Activated CD4-positive, alpha-beta memory T cell treated with anti-CD3 and anti-CD28 coated beads for 36 hours (primary cell): ENCODE results near the gene CD300A. TPM values are rescaled to one million over a fixed set of nuclear protein-coding genes. Genes with fewer than 3 reads are reported as not detected.

Experiments used
- CTCF ChIA-PET: fragments of 350-600 bp; sonication (Branson Sonifier 250); formaldehyde crosslinking; loops from one replicate; lab custom pipeline; 2021; ENCODE audit warnings: antibody characterized with exemption, inconsistent platforms; lab: Charles Lee
- POLR2A ChIA-PET: fragments of 350-600 bp; sonication (Branson Sonifier 250); formaldehyde crosslinking; loops from one replicate; lab custom pipeline; 2021; ENCODE audit warnings: antibody characterized with exemption; lab: Charles Lee
- DNase-seq: peaks from one replicate; pipeline ENCODE4 v3.0.0-alpha.2; 2020
- H3K27ac Mint-ChIP-seq: one replicate; pipeline ENCODE4 v1.8.0; 2021; ENCODE audit warnings: mixed read lengths
- H3K27me3 Mint-ChIP-seq: one replicate; pipeline ENCODE4 v1.8.0; 2021; ENCODE audit warnings: mixed read lengths
- H3K36me3 Mint-ChIP-seq: one replicate; pipeline ENCODE4 v1.8.0; 2021; ENCODE audit warnings: mixed read lengths
- H3K4me1 Mint-ChIP-seq: one replicate; pipeline ENCODE4 v1.8.0; 2021; ENCODE audit warnings: low read depth, mixed read lengths
- H3K4me3 Mint-ChIP-seq: one replicate; pipeline ENCODE4 v1.8.0; 2021; ENCODE audit warnings: mild to moderate bottlenecking, mixed read lengths
- H3K9me3 Mint-ChIP-seq: one replicate; pipeline ENCODE4 v1.8.0; 2021; ENCODE audit warnings: mixed read lengths
- intact Hi-C: fragments of 100-400 bp; cut with micrococcal nuclease; formaldehyde crosslinking; loops from one replicate; pipeline ENCODE4 v1.15.1; 2023
- total RNA-seq, 2 experiments: library from RNA; stranded (reverse); gene quantifications; one replicate each; pipeline ENCODE4 v1.2.3, GENCODE V29; 2021

Gene CD300A
- total RNA-seq, 2 experiments from 2014 or later: 11.3 to 12.3 TPM

DNA sequence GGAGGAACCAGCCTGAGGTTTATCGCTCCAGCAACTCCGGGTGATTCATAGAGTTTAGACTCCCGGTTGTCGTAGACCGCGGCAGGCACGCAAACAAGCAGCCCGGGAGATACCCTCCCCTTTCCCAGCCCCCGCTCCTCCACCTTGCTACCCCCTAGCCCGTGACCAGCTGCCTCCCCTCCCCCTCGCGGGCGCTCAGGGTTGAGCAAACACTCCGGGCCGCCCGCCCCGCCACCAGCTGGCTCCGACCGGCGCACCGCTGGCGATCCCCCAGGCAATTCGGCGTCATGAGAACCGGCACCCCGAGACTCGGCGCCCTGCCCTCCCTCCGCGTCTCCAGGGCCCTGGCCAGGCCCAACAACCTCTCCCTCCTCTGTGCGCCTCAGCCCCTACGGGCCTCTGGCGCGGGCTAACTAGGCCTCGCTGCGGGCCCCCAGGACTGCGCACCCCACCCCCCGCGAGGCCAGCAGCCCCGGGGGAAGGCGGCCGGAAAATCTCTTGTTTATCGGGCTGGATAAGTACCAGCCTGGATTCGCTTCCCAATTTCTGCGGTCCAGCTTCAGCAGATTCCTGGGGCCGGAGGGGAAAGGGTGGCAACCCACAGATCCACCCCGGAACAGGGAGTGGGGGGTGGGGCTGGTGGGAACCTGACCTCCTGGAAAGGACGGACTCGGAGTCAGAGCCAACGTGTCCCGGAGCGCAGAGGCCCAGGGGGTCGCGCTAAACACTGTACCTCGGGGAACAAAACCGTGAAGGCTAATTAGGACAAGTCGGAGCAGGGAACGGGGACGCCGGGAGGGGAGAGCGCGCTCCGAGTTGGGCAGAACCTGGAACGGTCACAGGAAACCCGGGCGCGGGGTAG, 35.5 kb upstream of the CD300A start:
- ChIA-PET POLR2A (no interaction called here), CTCF (interaction anchor here (1.3 kb wide), 1 partner anchor 63 kb away, joined by 3 read pairs; the partner anchor contains the start of gene GPR142)
- Mint-ChIP-seq H3K27ac (no peak overlapping the region), H3K4me3 (peak overlapping the region; percentile 46), H3K9me3 (no peaks in the 10 kb centered on the region), H3K4me1 (peaks cover 12% of the 10 kb centered on the region), H3K27me3 (peaks cover 38% of the 10 kb centered on the region), H3K36me3 (no peaks in the 10 kb centered on the region)
- DNase-seq: peak; percentile 54
- intact Hi-C loops: loop anchor here (10.0 kb wide), 1 partner anchor 64 kb away; no protein-coding TSS in a partner anchor

DNA sequence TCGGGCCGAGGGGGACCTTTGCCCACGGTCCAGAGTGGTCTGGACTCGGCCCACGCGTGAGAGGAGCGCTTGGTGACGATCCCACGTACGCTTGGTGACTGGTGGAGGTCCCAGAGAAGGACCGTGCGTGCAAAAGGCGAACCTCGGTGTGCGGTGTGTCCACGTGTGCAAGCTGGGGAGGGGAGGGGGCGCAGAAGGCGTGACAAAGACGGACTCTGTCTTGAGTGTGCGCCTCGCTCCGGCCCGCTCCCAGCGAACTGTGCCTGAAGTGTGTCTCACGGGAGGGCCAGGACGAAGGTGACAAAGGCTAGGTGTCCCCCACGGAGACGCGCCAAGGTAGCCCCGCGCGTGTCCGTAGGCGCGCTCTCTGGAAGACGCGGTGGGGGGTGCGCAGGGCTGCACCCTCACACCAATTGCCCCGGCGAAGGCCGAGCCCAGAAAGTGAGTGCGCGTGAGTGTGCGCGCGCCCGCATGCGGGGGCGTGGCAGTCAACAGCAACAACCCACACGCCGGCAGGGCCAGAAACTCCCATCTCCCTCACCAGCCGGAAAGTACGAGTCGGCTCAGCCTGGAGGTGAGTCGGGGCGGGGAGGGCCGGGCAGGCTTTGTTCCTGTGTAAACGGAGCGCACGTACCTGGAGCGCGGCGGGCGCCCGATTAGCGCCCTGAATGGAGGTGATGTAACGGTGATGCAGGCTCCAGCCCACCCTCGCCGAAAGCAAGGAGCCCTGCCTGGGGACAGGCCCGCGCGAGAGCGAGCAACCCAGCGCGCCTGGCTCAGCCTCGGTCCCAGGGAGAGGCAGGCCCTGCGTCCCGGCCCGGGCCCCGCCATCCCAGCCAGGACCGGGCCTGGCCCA, 34.6 kb upstream of the CD300A start, which contains the start of gene GPRC5C:
Gene GPRC5C, plus strand, starts transcription at position 521 of the 856 bp plus-strand sequence. CDS start 7,689 bp downstream, outside the sequence.
- intact Hi-C loops: loop anchor here (10.0 kb wide), 1 partner anchor 63 kb away; no protein-coding TSS in a partner anchor
- H3K4me3 Mint-ChIP-seq: peak within 1 kb of the TSS; percentile 46
- CTCF ChIA-PET: interaction anchor here (1.3 kb wide), 1 partner anchor 64 kb away, joined by 3 read pairs; the partner anchor contains the start of gene GPR142

DNA sequence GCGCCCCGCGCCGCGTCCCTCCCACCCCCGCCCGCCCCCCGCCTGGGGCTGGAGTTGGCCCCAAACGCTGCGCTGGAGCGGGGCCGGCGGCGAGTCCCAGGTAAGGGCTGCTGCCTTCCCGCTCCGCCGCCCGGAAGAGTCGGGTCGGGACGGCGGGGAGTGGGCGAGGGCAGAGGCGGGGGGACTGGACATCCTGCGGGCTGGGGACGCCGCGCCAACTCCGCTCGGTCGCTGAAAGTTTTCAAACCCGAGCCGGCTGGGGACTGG, 34.1 kb upstream of the CD300A start:
- Mint-ChIP-seq H3K27me3 (peaks cover 42% of the 10 kb centered on the region), H3K36me3 (peaks cover 2% of the 10 kb centered on the region), H3K9me3 (peaks cover 6% of the 10 kb centered on the region), H3K4me1 (peaks cover 12% of the 10 kb centered on the region), H3K27ac (no peak overlapping the region), H3K4me3 (no peak overlapping the region)
- CTCF ChIA-PET: no interaction called here
- POLR2A ChIA-PET: no interaction called here
- no peak for DNase-seq
- intact Hi-C loops: loop anchor here (10.0 kb wide), 1 partner anchor 62 kb away; no protein-coding TSS in a partner anchor

More for the DNA sequence above, 34.6 kb upstream of the CD300A start, which contains the start of gene GPRC5C:
- POLR2A ChIA-PET: no interaction called here
- Mint-ChIP-seq H3K9me3 (peaks cover under 1% of the 10 kb centered on the region), H3K36me3 (no peaks in the 10 kb centered on the region), H3K27ac (no peak within 1 kb of the TSS), H3K27me3 (peaks cover 41% of the 10 kb centered on the region), H3K4me1 (peaks cover 12% of the 10 kb centered on the region)
- DNase-seq: peak; percentile 71

DNA sequence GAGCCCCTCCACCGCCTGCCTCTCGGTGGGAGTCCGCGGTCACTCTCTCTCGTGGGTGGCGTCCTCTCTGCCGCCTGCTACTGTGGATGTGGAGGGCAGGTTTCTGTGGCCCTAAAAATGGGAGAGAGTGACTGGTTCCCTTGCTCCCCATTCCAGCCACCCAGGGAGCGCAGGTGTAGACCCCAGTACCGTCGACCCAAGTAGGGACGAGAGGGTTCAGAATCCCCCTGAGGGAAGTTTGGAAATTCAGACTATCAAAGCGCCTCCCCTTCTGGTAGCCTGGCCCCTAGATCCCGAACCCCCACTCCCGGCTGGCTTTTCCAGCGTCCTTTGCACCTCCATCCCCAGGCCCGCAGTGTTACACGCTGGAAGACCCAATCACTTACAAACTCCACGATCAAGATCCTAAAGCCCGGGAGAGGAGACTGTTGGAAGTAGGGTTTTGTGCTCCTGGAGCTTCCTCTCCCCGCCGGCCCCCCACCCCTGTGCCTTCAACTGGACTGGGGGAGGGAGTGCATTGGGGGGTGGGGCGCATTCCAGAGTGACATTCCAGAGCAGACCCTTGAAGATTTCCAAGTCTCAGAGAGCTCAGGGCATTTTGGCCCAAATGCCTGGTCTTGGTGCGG, 33.6 kb upstream of the CD300A start:
- peaks cover 2% of the 10 kb centered on the region for H3K36me3 Mint-ChIP-seq
- intact Hi-C loops: loop anchor here (10.0 kb wide), 1 partner anchor 62 kb away; no protein-coding TSS in a partner anchor
- H3K27me3 Mint-ChIP-seq: peaks cover 42% of the 10 kb centered on the region
- no peak overlapping the region for H3K4me3 Mint-ChIP-seq
- H3K27ac Mint-ChIP-seq: no peak overlapping the region
- POLR2A ChIA-PET: no interaction called here
- CTCF ChIA-PET: no interaction called here
- DNase-seq: no peak
- H3K4me1 Mint-ChIP-seq: peaks cover 12% of the 10 kb centered on the region
- H3K9me3 Mint-ChIP-seq: peaks cover 11% of the 10 kb centered on the region

DNA sequence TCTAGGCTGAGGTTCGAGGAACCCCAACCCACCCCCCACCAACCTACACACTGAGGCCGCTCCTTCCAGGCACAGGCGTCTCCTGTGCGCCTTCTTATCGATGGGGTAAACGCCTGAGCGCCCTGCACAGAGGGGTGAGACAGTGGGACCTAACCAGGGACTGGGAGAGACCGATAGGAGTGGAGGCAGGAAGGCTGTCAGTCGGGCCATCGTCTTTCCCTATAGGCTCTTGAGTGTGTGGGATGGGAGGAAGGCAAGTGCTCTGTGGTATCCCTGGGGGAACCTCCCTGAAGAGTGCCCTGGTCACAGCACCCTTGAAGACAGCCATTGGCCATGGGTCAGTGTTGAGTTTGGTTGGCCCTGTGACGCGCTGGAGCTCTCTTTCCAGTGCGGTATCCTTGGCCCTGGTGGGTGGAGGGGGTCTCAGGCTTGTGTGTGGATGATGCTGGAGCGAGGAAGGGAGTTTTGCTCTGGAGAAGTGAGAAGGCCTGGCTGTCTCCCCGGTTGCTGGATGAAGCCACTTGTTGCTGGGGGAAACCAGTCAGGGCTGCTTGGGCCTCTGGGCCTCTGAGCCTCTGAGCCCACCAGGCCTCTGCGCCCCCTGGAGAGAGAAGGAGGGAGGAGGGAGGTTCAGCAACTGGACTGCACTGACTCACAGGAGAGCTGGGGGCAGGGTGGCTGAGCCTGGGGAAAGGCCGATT, 32.9 kb upstream of the CD300A start:
- ChIA-PET CTCF (no interaction called here), POLR2A (no interaction called here)
- Mint-ChIP-seq H3K9me3 (peaks cover 14% of the 10 kb centered on the region), H3K27ac (no peak overlapping the region), H3K4me1 (peaks cover 12% of the 10 kb centered on the region), H3K4me3 (no peak overlapping the region), H3K36me3 (peaks cover 2% of the 10 kb centered on the region), H3K27me3 (peaks cover 42% of the 10 kb centered on the region)
- DNase-seq: no peak
- intact Hi-C loops: loop anchor here (10.0 kb wide), 1 partner anchor 61 kb away; no protein-coding TSS in a partner anchor

DNA sequence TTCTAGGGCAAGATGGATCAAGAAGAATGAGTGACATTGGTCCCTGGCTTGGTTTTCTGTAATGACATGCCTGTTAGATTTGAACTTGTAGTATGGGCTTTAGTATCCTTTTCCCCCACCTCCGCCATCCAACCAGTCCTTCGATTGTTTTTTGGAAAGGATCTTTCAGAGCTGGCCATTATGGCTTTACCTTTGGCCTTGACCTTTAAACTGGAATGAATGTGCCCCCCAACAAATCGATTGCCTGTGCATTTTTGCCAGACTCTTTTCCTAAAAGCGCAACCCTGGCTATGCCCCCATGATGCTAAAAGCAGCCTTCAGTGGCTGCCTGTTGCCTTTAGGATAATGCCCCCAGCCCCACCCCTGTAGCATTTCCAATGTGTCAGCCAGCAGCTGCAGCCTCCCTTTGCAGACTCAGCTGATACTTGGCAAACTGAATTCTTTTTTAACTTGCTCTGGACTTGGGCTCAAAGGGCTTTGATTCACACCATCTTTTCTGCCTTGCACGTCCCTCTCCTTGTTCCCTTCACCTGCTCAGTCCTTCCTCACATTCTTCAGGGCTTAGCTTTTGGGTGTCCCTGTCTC, 30.6 kb upstream of the CD300A start:
- H3K36me3 Mint-ChIP-seq: peaks cover 5% of the 10 kb centered on the region

DNA sequence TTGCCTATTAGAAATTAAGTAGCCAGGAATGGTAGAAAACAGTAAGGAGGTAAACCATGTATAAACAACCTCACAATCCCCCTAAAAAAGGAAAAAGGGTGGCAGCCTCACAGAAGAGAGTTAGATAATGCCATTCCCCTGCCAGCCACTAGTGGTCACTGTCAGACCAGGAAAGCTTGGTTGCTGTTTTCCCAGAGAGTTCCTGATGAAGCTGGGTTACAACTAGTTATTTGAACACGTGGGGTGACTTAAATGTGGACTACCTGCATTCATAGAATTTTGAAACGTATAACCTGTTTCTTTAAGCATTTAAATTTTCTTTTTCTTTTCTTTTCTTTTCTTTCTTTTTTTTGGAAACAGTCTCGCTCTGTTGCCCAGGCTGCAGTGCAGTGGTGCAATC, 28.7 kb upstream of the CD300A start:
- Mint-ChIP-seq H3K36me3 (peaks cover 5% of the 10 kb centered on the region), H3K27me3 (peaks cover 25% of the 10 kb centered on the region), H3K4me1 (no peaks in the 10 kb centered on the region), H3K4me3 (no peak overlapping the region), H3K9me3 (peaks cover 25% of the 10 kb centered on the region), H3K27ac (no peak overlapping the region)
- CTCF ChIA-PET: interaction anchor here (1.0 to 4.5 kb wide), 17 partner anchors 9 to 299 kb away, joined by 3 to 39 read pairs (median 4); partner anchors contain the start of genes CD300LB, GPR142 and RAB37
- intact Hi-C loops: loop anchor here (10.0 kb wide), 1 partner anchor 57 kb away; no protein-coding TSS in a partner anchor
- DNase-seq: peak; percentile 37
- POLR2A ChIA-PET: no interaction called here

More for the DNA sequence above, 30.6 kb upstream of the CD300A start:
- peaks cover 36% of the 10 kb centered on the region for H3K27me3 Mint-ChIP-seq
- H3K4me3 Mint-ChIP-seq: no peak overlapping the region
- POLR2A ChIA-PET: no interaction called here
- H3K9me3 Mint-ChIP-seq: peaks cover 25% of the 10 kb centered on the region
- CTCF ChIA-PET: interaction anchor here (0.8 to 4.5 kb wide), 3 partner anchors 20 to 68 kb away, joined by 3 to 39 read pairs (median 10); partner anchors contain the start of gene GPR142
- H3K27ac Mint-ChIP-seq: no peak overlapping the region
- H3K4me1 Mint-ChIP-seq: peaks cover 8% of the 10 kb centered on the region
- intact Hi-C loops: loop anchor here (10.0 kb wide), 1 partner anchor 59 kb away; no protein-coding TSS in a partner anchor
- no peak for DNase-seq

DNA sequence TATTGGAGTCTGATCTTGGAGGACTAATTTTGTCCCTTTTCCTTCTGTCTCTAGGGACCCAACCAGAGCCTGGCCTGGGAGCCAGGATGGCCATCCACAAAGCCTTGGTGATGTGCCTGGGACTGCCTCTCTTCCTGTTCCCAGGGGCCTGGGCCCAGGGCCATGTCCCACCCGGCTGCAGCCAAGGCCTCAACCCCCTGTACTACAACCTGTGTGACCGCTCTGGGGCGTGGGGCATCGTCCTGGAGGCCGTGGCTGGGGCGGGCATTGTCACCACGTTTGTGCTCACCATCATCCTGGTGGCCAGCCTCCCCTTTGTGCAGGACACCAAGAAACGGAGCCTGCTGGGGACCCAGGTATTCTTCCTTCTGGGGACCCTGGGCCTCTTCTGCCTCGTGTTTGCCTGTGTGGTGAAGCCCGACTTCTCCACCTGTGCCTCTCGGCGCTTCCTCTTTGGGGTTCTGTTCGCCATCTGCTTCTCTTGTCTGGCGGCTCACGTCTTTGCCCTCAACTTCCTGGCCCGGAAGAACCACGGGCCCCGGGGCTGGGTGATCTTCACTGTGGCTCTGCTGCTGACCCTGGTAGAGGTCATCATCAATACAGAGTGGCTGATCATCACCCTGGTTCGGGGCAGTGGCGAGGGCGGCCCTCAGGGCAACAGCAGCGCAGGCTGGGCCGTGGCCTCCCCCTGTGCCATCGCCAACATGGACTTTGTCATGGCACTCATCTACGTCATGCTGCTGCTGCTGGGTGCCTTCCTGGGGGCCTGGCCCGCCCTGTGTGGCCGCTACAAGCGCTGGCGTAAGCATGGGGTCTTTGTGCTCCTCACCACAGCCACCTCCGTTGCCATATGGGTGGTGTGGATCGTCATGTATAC, 26.5 kb upstream of the CD300A start:
- DNase-seq: no peak
- H3K36me3 Mint-ChIP-seq: peaks cover 5% of the 10 kb centered on the region
- no peak overlapping the region for H3K27ac Mint-ChIP-seq
- H3K4me3 Mint-ChIP-seq: no peak overlapping the region
- peaks cover 25% of the 10 kb centered on the region for H3K9me3 Mint-ChIP-seq
- peaks cover 10% of the 10 kb centered on the region for H3K27me3 Mint-ChIP-seq
- H3K4me1 Mint-ChIP-seq: no peaks in the 10 kb centered on the region
- ChIA-PET CTCF (interaction anchor here (1.1 to 4.5 kb wide), 2 partner anchors 16 to 72 kb away, joined by 5 to 39 read pairs; partner anchors contain the start of gene GPR142), POLR2A (no interaction called here)
- intact Hi-C loops: loop anchor here (10.0 kb wide), 1 partner anchor 55 kb away; no protein-coding TSS in a partner anchor

DNA sequence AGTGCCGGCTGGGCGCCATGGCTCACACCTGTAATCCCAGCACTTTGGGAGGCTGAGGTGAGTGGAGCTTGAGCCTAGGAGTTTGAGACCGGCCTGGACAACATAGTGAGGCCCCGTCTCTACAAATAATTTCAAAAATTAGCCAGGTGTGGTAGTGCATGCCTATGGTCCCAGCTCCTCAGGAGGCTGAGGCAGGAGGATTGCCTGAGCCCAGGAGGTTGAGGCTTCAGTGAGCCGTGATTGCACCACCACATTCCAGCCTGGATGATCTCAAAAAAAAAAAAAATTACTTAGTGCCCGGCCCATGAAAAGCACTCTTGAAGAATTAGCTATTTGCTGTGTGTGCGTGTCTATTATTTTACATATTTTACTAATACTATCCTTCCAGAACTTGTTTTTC, 24.9 kb upstream of the CD300A start:
- Mint-ChIP-seq H3K27ac (no peak overlapping the region), H3K4me3 (no peak overlapping the region), H3K9me3 (peaks cover 25% of the 10 kb centered on the region), H3K36me3 (peaks cover 5% of the 10 kb centered on the region), H3K27me3 (peaks cover 6% of the 10 kb centered on the region), H3K4me1 (no peaks in the 10 kb centered on the region)
- intact Hi-C loops: no loop called here
- no peak for DNase-seq
- CTCF ChIA-PET: interaction anchor here (1.0 to 1.2 kb wide), 2 partner anchors 37 to 62 kb away, joined by 4 read pairs; no protein-coding TSS in a partner anchor
- POLR2A ChIA-PET: no interaction called here

DNA sequence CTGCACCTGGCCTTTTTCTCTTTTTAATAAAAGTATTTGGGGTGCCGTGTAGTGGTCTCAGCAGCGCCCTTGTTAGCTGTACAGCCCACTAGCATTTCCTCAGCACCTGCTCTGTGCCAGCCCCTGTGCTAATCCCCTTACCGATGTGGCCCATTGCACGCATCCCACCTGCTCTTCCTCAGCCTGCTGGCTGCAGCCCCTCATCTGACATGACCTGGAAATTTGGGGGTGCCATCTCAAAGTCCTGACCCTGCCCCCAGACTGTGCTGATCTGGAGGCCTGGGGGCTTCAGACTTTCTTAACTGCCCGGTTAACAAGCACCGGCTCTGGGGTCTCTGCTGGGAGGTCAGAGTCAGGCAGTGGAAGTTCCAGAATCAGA, 24.2 kb upstream of the CD300A start:
- CTCF ChIA-PET: interaction anchor here (1.2 kb wide), 1 partner anchor 36 kb away, joined by 4 read pairs; no protein-coding TSS in a partner anchor
- Mint-ChIP-seq H3K9me3 (peaks cover 19% of the 10 kb centered on the region), H3K36me3 (peaks cover 3% of the 10 kb centered on the region), H3K27ac (no peak overlapping the region), H3K27me3 (peaks cover 4% of the 10 kb centered on the region), H3K4me1 (no peaks in the 10 kb centered on the region), H3K4me3 (no peak overlapping the region)
- DNase-seq: no peak
- intact Hi-C loops: no loop called here
- POLR2A ChIA-PET: no interaction called here
